ENCODE data around the gene POMZP3.
"Not testable (repeated sequence)": the region's sequence is repeated elsewhere in the genome, so short reads cannot be mapped to it uniquely, and the experiment has no call there.

POMZP3 gene

GRCh38 chr7:76626989-76627642, at the start of gene POMZP3:
Gene POMZP3, minus strand, starts transcription at chr7:76627279. Its CDS starts 1,215 bp downstream, at chr7:76626064.
- peak in 19 of 51 donors; percentile 4 to 67 (median 28) for DNase-seq

DNA sequence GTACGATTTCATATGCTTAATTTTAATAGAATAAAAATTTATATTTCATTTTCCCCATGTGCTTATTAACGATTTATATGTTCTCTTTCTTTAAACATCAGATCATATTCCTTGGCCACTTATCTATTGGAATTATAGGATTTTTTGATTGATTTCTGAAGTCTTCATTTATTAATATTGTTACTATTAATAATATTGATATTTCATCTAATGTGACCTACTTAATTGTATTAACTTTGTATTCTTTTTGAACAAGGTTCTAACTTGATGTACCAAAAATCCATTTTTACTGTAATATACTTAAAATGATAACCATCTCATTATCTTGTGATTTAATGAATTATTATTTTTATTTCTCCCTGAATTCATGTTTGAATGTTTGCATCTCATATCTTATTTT, 48.7 kb upstream of the POMZP3 start:
- DNase-seq: not testable (repeated sequence)

DNA sequence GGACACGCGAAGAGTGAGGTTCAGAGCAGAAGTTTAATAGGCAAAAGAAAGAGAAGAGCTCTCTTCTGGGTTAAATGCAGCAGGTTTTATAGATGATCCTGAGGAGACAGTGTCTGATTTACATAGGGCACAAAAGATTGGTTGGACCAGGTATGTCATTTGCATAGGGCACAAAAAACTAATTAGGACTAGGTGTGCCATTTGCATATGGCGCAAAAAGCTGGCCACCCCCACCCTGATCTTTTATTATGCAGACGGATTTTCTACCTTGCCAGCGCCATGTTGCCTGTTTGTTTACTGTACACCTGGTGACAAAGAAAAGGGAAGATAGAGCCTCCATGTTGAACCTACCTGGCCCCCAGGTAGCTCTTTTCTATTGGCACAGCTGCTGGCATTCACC, 46.3 kb upstream of the POMZP3 start:
- not testable (repeated sequence) for DNase-seq

DNA sequence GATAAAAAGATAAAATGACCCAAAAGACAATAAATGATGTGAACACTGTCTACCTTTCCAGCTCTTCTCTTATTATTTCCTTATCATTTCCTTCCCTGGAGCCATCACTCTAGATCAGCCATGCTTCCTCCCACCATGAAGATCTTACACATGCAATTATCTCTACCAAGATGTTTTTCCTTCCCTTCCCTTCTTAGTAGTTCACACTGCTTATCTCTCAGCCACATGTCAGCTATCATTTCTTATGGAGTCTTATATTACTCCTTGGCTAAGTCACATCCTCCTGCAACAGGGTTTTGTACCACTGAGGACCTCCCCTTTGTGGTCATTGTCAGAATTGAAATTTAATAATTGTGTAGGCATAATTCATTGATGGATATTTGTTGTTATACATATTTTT, 32.1 kb upstream of the POMZP3 start:
- DNase-seq: not testable (repeated sequence)

DNA sequence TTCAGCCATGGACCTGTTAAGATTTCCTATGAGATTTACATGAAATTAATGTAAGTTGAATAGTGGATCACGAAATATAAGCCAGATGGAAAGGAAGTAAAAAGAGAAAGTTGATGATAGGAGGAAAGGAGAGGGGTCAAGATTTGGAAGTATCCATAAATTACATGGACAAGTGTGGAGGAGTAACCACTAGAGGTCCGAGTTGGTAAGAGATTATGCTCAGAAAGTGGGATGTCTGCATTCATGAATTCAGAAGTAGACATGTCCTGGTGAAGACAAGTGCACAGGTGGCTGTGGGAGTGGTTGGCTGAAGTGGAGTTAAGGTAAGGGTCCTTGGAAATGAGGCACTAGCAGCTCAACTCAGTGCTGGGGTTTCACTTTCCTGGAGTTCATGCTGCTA, 29.3 kb upstream of the POMZP3 start:
- not testable (repeated sequence) for DNase-seq

GRCh38 chr7:76642620-76643019, 15.5 kb upstream of the POMZP3 start:
- not testable (repeated sequence) for DNase-seq

GRCh38 chr7:76637061-76637691, 10.1 kb upstream of the POMZP3 start:
- not testable (repeated sequence) for DNase-seq

GRCh38 chr7:76626581-76626980, 498 bp downstream of the POMZP3 start:
- DNase-seq: peak in 4 of 51 donors; percentile 5 to 18 (median 8)

DNA sequence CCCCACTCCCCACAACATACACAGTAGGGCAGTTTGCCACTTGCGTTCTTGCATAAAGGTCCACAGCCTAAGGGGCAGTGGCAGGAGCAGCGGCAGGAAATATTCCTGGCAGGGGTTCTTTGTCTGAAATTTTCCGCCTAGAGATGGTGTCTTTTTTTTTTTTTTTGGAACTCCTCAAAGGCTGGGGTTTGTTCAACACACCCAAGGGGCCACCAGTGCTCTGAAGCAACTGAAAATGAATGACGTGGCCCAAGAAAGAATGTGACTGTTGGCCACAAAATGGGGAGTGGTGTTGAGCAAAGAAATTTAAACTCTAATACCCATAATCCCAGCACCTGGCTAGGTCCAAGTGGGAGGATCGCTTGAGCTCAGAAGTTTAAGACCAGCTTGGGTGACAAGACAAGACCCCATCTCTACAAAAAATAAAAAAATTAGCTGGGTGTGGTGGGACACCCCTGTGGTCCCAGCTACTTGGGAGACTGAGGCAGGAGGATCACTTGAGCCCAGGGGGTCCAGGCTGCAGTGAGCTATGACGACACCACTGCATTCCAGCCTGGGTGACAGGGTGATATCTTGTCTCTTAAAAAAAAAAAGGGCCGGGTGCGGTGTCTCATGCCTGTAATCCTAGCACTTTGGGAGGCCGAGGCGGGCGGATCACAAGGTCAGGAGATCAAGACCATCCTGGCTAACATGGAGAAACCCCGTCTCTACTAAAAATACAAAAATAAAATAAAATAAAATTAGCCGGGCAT, 7.5 kb downstream of the POMZP3 start:
- DNase-seq: not testable (repeated sequence)

- DNase-seq: peak in 3 of 51 donors; percentile 11 to 40 (median 13)
Measured at GRCh38 chr7:76613783-76614182, 13.3 kb downstream of the POMZP3 start.

- not testable (repeated sequence) for DNase-seq
Measured at GRCh38 chr7:76612232-76612631, 14.8 kb downstream of the POMZP3 start.

DNA sequence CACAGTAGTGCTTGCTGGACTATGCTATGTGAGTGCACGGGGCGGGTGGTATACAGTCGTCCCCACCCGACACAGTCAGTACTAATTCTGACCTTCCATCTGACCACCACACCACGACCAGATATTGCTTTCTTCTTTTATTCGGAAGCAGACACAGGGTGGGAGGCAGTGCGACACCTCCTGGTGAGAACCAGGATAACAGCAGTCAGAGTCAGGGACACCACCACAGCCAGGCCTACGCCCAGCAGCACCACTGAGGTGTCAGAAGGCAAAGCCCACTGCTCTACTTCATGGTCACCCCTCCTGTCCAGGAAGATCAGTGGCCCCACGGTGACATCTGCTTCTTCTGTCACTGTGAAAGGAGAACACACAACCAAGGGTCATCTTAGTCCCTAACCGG, 17.2 kb downstream of the POMZP3 start:
- not testable (repeated sequence) for DNase-seq

DNA sequence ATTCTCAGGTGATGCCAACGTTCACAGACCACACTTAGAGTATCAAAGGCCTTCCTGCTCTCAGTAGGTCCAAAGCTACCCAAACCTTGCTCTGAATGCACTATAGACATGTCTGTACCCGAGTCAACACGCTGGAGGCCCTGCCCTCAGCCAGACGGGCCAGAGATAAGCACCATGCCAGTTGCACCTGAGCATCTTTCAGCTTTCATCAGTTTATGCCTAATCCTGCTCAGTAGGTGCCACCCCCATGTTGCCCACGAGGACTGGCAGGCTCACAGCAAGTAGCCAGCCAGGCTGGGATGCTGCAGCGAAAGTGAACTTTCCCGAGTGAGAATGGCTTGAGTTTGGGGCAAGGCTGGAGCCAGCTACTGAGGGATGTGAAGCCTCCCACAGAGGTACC, 18.6 kb downstream of the POMZP3 start:
- DNase-seq: peak in 1 of 51 donors; percentile 1

DNA sequence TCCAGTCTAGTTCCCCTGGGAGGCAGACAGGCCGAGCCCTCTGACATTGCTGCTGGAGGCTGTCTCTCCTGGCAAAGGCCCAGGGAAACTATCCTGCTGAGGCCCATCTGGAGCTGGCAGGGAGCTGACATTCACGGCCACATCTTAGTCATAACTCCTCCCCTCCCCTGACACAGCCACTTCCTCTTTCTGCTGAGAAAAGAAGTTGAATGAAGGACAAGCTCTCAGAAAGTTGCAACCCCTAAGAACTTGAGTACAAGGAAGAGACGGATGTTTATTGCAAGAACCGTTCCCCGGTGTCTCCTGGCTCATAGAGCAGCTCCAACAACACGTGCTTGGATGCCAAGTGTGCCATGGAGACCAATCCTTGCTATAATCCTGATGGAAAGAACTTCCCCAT, 21.1 kb downstream of the POMZP3 start:
- peak in 17 of 51 donors; percentile 21 to 82 (median 45) for DNase-seq

- not testable (repeated sequence) for DNase-seq
Measured at GRCh38 chr7:76600650-76601049, 26.4 kb downstream of the POMZP3 start.

- not testable (repeated sequence) for DNase-seq
Measured at GRCh38 chr7:76600116-76600482, 27.0 kb downstream of the POMZP3 start.

- DNase-seq: not testable (repeated sequence)
Measured at GRCh38 chr7:76598590-76599264, 28.4 kb downstream of the POMZP3 start.

DNA sequence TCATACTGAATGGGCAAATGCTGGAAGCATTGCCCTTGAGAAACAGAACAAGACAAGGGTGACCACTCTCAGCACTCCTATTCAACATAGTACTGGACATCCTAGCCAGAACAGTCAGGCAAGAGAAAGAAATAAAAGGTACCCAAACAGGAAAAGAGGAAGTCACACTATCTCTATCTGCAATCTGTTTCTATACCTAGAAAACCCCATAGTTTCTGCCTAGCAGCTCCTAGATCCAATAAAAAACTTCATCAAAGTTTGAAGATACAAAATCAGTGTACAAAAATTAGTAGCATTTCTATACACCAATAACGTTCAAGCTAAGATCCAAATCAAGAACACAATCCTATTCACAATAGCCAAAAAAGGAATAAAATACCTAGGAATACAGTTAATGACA, 29.8 kb downstream of the POMZP3 start:
- not testable (repeated sequence) for DNase-seq

DNA sequence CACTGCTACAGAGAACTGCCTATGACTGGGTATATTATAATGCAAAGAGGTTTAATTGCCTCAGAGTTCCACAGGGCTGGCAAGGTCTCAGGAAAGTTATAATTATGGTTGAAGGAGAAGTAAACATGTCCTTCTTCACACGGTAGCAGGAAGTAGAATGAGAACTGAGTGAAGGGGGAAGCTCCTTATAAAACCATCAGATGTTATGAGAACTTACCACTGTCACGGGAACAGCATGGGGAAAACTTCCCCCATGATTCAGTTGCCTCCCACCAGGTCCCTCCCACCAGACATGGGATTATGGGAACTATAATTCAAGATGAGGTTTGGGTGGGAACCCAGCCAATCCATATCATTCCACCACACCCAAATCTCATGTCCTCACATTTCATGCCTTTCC, 34.4 kb downstream of the POMZP3 start:
- DNase-seq: not testable (repeated sequence)

DNA sequence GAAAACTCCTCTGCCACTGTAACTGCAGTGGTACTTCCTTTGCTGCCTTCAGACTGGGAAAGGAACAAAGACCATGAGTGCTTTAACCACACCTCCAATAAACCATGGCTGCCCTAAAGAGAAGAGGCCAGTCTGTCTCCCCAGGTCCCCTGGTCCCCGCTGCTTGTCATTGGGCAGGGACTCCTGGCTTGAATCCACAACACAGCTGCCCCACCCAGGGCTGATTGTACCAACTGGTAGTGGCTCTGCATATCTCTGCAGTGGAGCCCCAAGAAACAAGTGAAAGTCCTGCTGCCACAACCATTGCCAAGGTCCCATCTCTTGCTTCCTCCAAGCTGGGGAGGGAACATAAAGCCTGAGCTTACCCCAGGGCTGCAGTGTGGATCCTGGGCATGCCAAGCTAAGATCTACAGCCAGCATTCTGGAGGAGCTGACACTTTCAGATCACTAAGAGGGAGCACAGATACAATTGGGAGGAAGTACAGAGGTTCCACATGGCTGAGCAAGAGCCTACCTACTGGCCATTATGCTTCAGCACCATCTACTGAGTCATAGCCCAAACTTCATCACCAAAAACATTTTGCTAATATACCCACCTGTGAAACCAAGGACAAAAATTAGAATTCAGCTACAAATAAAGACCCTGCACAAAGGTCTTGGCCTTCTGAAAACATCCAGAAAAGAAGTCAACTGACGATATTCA, 35.3 kb downstream of the POMZP3 start:
- DNase-seq: not testable (repeated sequence)

- DNase-seq: peak in 1 of 51 donors; percentile 1
Measured at GRCh38 chr7:76591033-76591432, 36.0 kb downstream of the POMZP3 start.
